Urinary bladder (tissue), 4 donors: ENCODE data around the gene XRN2. TPM values are rescaled to one million over a fixed set of nuclear protein-coding genes. Genes with fewer than 3 reads are reported as not detected.
"Not testable (repeated sequence)": the region's sequence is repeated elsewhere in the genome, so short reads cannot be mapped to it uniquely, and the experiment has no call there.

ENCODE experiments used
- DNase-seq: peaks from one replicate; pipeline ENCODE4 v3.0.0-alpha.2; 2015; ENCODE audit errors: extremely low spot score
- H3K27ac ChIP-seq: one replicate; pipeline ENCODE4 v1.5.1; 2013; ENCODE audit warnings: low read depth, mild to moderate bottlenecking, moderate library complexity
- H3K36me3 ChIP-seq: one replicate; pipeline ENCODE4 v1.6.1; 2013; ENCODE audit warnings: mild to moderate bottlenecking, moderate library complexity; ENCODE audit not compliant: insufficient read depth
- H3K4me1 ChIP-seq: one replicate; pipeline ENCODE4 v1.6.1; 2013; ENCODE audit warnings: mild to moderate bottlenecking, moderate library complexity; ENCODE audit not compliant: insufficient read depth
- H3K4me3 ChIP-seq: one replicate; pipeline ENCODE4 v1.5.1; 2013; ENCODE audit warnings: low read depth, low read length
- WGBS: extraction: QIAGEN DNeasy Blood & Tissue Kit; methylation state at CpG from one replicate; pipeline ENCODE4 v1.1.7; 2013; 5-methylcytosine and 5-hydroxymethylcytosine counted together
- polyA plus RNA-seq: library from polyadenylated mRNA; stranded (reverse); fragments of 200-250 nt; gene quantifications from one replicate; pipeline ENCODE4 v1.2.3, GENCODE V29; 2013
- total RNA-seq: library from RNA; depleted of rRNA; stranded (reverse); fragments of >200 nt; gene quantifications from one replicate; pipeline ENCODE4 v1.2.3, GENCODE V29; 2014
- donor health status: healthy with polysubstance abuse.
- donor health status: healthy.

The XRN2 gene
- total and polyA plus RNA-seq, 2 donors: 44.2 to 70.2 TPM

DNA sequence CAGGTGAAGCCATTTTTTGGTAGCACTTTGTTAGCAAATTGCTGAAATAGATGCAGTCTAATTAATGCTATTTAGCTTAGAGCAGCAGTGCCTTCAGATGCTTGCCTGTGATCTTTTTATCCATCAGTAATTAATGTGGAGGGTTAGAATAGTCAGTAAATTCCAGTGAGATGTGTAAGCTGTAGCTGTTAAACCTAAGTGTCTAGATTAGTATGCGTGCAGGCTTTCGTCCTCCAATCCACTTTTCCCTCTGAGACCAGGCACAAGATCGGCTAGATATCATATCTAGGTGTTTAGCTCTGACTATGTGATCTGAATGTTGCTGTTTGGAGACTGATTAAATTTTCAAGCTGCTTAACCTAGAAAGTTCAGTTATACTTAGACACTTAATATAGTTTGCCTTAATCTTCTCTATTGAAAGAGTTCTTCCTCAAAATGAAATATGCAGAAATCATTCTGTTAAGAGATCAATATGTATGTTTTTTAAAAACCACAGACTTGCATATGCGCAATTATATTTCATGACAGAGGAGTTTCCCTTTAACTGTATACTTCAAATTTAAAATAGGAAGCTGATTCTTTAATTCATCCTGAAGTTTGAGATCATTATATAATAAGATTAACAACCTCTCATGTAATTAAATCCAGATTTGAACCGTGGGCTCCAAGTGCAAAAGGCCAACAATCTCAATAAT lies 41.2 kb downstream of the XRN2 start:
- H3K27ac ChIP-seq: no peak overlapping the region
- WGBS: 90% methylated on average over 5 of the region's 5 CpGs
- no peak for DNase-seq
- no peak overlapping the region for H3K4me3 ChIP-seq
- H3K4me1 ChIP-seq: no peaks in the 10 kb centered on the region
- H3K36me3 ChIP-seq: peaks cover 2% of the 10 kb centered on the region

DNA sequence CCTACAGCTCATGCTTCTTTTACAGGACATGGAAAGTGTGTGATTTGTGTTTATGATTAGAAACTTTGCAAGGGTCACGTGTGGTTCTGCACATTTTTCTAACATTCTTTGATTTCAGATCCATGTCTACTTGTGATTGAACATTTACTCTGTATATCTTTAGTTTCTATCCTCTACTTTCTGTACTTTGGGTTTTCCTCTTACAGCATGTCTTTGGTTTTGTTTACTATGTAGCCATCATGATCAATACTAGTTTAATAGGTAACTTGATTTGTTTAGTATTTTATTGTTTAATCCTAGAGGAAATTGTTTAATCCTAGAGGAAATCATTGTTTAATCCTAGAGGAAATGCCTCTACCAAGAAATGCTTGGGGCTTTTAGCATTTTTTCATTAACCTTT lies 41.8 kb downstream of the XRN2 start:
- no peak for DNase-seq
- Histone ChIP-seq H3K4me3 (no peak overlapping the region), H3K27ac (no peak overlapping the region), H3K4me1 (no peaks in the 10 kb centered on the region), H3K36me3 (peaks cover 2% of the 10 kb centered on the region)
- WGBS: 84% methylated on average over 1 of the region's 1 CpG

DNA sequence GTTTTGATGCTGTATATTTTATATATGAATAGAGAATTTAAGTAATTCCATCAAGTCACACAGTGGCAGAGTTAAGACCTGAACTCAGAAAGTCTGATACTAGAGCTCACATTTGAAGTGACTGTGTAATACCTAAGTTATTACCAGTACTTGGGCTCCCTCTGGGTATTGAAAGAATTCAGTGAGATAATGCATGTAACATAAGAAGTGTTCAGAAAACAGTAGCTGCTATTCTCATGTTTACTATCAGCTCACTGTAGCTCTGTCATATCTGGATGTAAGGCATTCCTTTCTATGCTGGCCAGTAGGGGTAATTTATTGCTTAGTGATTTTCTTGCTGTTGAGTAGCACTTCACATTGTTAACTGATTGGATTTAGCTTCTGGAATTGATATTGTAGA lies 49.6 kb downstream of the XRN2 start:
- DNase-seq: no peak
- Histone ChIP-seq H3K4me3 (no peak overlapping the region), H3K36me3 (no peaks in the 10 kb centered on the region), H3K4me1 (no peaks in the 10 kb centered on the region), H3K27ac (no peak overlapping the region)

DNA sequence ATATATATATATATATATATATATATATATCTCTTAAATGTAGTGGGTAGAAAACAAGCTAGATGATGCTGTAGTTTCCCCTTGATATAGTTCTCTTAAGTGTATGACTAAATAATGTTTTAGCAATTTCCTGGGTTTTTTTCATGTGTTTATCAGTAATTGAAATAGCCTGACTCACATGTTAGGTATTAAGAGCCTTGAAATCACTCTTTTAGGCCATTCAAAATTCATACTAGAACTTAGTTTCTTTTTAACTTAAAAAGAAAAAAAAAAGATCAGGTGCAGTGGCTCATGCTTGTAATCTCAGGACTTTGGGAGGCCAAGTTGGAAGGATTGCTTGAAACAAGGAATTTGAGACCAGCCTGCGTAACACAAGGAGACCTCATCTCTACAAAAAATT lies 50.1 kb downstream of the XRN2 start:
- DNase-seq: no peak
- H3K27ac ChIP-seq: no peak overlapping the region
- 99% methylated on average over 1 of the region's 1 CpG for WGBS
- H3K36me3 ChIP-seq: no peaks in the 10 kb centered on the region
- H3K4me3 ChIP-seq: no peak overlapping the region
- H3K4me1 ChIP-seq: no peaks in the 10 kb centered on the region

DNA sequence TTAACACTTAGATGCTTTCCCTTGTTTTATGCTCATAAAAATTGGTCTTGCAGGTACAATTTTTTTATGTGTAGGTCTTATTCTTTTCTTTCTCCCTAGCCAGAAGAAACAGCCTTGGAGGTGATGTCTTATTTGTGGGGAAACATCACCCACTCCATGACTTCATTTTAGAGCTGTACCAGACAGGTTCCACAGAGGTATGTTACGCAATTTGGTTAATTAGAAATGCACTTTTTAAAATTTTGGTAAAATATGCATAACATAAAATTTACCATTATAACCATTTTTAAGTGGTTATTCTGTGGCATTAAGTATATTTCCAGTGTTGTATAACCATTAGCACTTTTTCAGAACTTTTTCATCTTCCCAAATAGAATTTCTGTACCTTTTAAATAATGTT lies 52.9 kb downstream of the XRN2 start:
- Histone ChIP-seq H3K27ac (no peak overlapping the region), H3K4me1 (no peaks in the 10 kb centered on the region), H3K4me3 (no peak overlapping the region), H3K36me3 (no peaks in the 10 kb centered on the region)
- no peak for DNase-seq
- 55% methylated on average over 1 of the region's 1 CpG for WGBS

DNA sequence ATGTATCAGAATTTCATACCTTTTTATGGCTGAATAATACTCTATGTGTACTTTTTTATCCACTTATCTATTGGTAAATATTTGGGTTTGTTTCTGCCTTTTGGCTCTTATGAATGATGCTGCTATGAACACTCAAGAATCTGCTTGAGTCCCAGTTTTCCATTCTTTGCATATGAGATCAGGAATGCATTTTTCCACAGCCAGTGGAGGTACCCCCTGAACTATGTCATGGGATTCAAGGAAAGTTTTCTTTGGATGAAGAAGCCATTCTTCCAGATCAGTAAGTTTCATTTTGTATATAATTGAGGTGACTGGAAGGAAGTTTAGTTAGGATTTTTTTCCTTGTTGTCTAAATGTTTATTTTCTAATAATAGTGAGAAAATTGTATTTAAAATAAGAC lies 53.3 kb downstream of the XRN2 start:
- no peak overlapping the region for H3K4me3 ChIP-seq
- DNase-seq: no peak
- no peaks in the 10 kb centered on the region for H3K36me3 ChIP-seq
- no peak overlapping the region for H3K27ac ChIP-seq
- no peaks in the 10 kb centered on the region for H3K4me1 ChIP-seq

DNA sequence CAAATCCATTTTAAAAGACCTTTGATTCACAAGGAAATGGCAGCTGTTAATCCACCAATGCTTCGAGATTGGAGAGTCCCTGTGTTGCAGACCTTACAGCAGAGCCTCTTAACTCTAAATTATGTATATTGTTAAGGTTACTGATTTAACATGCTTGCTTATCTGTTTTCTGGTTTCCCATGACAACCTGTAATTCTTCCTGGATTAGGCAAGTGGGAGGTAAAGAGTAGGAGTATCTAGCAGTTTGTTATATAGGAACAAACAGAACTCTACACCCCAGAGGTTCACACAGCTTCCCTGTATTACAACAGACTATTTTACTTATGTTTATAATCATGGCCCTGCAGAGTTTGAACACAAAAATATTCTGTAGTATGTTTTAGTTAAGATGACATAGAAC lies 54.7 kb downstream of the XRN2 start:
- H3K4me3 ChIP-seq: no peak overlapping the region
- WGBS: 66% methylated on average over 1 of the region's 1 CpG
- no peaks in the 10 kb centered on the region for H3K4me1 ChIP-seq
- H3K27ac ChIP-seq: no peak overlapping the region
- H3K36me3 ChIP-seq: no peaks in the 10 kb centered on the region
- DNase-seq: no peak

DNA sequence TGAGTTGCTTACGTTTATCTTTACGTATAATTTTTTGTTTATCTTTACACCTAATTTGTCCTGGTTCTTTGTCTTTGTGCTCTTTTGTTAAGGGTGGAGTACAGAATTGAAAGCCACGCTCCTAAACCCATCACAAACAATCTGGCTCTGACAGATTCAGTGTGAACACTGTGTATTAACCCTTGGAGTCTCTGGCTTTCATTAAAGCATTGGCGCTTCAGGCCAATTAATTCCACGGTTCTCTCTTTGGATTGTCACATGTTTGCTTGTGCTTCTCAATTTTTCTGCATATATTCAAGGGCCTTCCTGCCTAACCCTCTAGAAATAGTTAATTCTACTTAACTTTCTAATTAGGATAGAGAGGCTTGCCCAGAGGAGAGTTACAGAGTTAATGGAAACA lies 55.6 kb downstream of the XRN2 start:
- Histone ChIP-seq H3K4me1 (no peaks in the 10 kb centered on the region), H3K36me3 (no peaks in the 10 kb centered on the region), H3K4me3 (no peak overlapping the region), H3K27ac (no peak overlapping the region)
- whole genome bisulfite sequencing: 92% methylated on average over 5 of the region's 5 CpGs
- no peak for DNase-seq

DNA sequence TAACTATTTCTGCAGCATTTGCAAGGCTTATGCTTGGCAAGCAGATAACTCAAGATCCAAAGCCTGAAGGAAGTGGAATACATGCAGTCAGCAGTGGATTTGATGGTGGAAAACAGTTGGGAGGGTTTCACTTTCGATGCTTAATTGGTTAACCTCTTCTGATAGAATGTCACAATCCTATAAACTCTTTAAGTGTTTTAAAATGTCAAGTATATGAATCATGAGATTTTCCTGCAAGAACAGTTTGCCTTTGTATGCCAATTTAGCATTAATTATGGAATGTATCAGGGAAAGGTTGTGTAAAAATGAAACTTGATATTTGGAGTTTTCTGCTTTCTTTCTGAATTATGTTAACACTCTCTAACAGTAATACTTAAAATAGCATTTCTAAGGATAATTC lies 57.6 kb downstream of the XRN2 start:
- Histone ChIP-seq H3K27ac (no peak overlapping the region), H3K36me3 (peaks cover 2% of the 10 kb centered on the region), H3K4me1 (no peaks in the 10 kb centered on the region), H3K4me3 (no peak overlapping the region)
- WGBS: 90% methylated on average over 1 of the region's 1 CpG
- no peak for DNase-seq

DNA sequence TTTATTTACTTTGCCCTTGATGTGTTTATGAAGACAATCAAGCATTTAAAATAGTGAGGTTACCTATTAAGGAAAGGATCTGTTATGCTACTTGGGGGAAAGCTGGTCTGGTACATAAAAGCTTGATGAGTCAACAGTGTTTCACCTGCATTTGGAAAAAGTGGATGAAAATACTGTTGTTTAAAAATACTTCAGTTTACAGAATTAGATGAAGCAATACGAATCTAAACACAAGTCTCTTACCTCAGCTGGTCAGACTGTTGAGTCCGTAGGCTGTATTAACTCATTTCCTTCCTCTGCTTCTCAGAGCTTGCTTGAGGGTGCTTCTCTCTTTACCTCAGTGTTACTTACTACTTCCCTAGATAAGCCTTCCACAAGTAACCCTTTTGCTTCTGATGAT lies 58.1 kb downstream of the XRN2 start:
- H3K4me1 ChIP-seq: no peaks in the 10 kb centered on the region
- H3K27ac ChIP-seq: no peak overlapping the region
- DNase-seq: no peak
- WGBS: 51% methylated on average over 2 of the region's 2 CpGs
- peaks cover 2% of the 10 kb centered on the region for H3K36me3 ChIP-seq
- no peak overlapping the region for H3K4me3 ChIP-seq

DNA sequence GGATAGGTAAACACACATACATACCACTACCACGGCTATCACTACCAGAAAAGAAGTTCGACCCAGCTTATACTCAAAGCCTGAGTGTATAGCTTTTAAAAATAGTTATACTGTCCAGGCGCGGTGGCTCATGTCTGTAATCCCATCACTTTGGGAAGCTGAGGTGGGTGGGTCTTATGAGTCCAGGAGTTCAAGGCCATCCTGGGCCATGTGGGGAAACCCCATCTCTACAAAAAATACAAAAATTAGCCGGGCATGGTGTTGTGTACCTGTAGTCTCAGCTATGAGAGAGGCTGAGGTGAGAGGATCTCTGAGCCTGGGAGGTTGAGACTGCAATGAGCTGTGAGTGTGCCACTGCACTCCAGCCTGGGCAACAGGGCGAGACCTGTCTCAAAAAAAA lies 61.3 kb downstream of the XRN2 start:
- DNase-seq: no peak
- H3K27ac ChIP-seq: no peak overlapping the region
- no peaks in the 10 kb centered on the region for H3K4me1 ChIP-seq
- H3K36me3 ChIP-seq: peaks cover 2% of the 10 kb centered on the region
- no peak overlapping the region for H3K4me3 ChIP-seq
- WGBS: 93% methylated on average over 6 of the region's 6 CpGs

DNA sequence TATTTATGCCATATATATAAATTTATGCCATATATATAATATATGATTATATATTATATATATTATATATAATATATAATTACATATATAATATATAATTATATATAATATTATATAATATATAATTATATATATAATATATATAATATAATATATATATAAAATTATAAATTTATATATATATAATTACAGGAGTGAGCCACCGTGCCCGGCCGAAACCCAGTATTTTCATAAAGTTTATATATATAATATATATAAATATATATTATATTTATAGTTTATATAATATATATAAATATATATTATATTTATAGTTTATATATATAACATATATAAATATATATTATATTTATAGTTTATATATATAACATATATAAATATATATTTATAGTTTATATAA lies 62.6 kb downstream of the XRN2 start:
- Histone ChIP-seq H3K4me1 (no peaks in the 10 kb centered on the region), H3K27ac (no peak overlapping the region), H3K36me3 (peaks cover 2% of the 10 kb centered on the region), H3K4me3 (no peak overlapping the region)
- DNase-seq: no peak
- WGBS: 97% methylated on average over 3 of the region's 3 CpGs

DNA sequence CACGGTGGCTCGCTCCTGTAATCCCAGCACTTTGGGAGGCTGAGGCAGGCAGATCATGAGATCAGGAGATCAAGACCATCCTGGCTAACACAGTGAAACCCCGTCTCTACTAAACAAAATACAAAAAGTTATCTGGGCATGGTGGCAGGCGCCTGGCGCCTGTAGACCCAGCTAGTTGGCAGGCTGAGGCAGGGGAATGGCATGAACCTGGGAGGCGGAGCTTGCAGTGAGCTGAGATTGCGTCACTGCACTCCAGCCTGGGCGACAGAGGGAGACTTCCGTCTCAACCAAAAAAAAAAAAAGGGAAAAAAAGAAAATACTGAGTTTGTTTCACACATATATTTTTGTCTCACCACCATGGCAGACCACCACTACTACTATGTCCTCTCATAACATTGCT lies 63.1 kb downstream of the XRN2 start:
- not testable (repeated sequence) for H3K27ac ChIP-seq, DNase-seq, H3K4me3 ChIP-seq, H3K36me3 ChIP-seq, H3K4me1 ChIP-seq
- 91% methylated on average over 9 of the region's 9 CpGs for WGBS

DNA sequence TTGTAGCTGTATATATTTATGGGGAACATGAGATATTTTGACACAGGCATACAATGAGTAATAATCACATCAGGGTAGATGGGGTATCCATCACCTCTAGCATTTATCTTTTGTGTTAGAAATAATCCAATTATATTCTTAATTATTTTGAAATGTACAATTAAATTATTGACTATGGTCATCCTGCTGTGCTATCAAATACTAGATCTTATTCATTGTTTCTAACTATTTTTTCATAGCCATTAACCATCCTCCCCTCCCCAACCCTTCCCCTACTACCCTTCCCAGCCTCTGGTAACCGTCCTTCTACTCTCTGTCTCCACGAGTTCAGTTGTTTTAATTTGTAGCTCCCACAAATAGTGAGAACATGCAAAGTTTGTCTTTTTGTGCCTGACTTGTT lies 65.7 kb downstream of the XRN2 start:
- Histone ChIP-seq H3K27ac (no peak overlapping the region), H3K4me1 (no peaks in the 10 kb centered on the region), H3K36me3 (peaks cover 2% of the 10 kb centered on the region), H3K4me3 (no peak overlapping the region)
- DNase-seq: no peak
- 47% methylated on average over 2 of the region's 2 CpGs for WGBS

DNA sequence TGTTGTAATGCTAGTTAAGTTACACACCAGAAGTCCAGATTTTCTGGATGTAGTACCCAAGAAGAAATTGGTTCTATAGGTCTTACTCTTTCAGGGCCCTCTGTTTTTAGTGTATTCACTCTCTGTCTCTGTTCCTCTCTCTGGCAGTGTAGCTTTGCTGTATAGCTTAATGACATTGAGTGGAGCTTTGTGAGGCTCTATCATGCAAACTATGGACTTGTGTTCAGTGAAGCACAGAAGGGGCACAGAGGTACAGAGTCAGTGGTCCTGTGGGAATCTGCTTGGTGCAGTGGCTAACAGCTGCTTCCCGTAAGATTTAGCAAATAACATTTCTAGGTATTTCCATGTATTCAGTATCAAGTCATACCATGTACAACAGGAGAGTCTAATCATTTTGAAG lies 68.1 kb downstream of the XRN2 start:
- WGBS: 84% methylated on average over 1 of the region's 1 CpG
- no peak for DNase-seq
- Histone ChIP-seq H3K36me3 (no peaks in the 10 kb centered on the region), H3K4me1 (no peaks in the 10 kb centered on the region), H3K4me3 (no peak overlapping the region), H3K27ac (no peak overlapping the region)
